Peyer's patch (tissue), 4 donors: Measurements from ENCODE around the gene CDH23.
A peak's percentile ranks its signal among the peaks of the same experiment; 100 is the strongest.

Experiments
- CTCF ChIP-seq, 6 experiments: fragments of 450-650 bp in 4 of 6; fragments of 200-600 bp in 2 of 6; sonication (generic) in 1 of 6; IDR thresholded peaks; one replicate each; pipeline ENCODE4 v1.5.1; 2017 to 2019; ENCODE audit warnings: antibody characterized with exemption in 6 of 6, mild to moderate bottlenecking in 3 of 6, moderate library complexity in 1 of 6
- POLR2A ChIP-seq, 2 donors: fragments of 450-650 bp; IDR thresholded peaks; one replicate each; pipeline ENCODE4 v1.5.1; 2017; ENCODE audit warnings: antibody characterized with exemption in 2 of 2, mild to moderate bottlenecking in 2 of 2, moderate library complexity in 2 of 2

DNA sequence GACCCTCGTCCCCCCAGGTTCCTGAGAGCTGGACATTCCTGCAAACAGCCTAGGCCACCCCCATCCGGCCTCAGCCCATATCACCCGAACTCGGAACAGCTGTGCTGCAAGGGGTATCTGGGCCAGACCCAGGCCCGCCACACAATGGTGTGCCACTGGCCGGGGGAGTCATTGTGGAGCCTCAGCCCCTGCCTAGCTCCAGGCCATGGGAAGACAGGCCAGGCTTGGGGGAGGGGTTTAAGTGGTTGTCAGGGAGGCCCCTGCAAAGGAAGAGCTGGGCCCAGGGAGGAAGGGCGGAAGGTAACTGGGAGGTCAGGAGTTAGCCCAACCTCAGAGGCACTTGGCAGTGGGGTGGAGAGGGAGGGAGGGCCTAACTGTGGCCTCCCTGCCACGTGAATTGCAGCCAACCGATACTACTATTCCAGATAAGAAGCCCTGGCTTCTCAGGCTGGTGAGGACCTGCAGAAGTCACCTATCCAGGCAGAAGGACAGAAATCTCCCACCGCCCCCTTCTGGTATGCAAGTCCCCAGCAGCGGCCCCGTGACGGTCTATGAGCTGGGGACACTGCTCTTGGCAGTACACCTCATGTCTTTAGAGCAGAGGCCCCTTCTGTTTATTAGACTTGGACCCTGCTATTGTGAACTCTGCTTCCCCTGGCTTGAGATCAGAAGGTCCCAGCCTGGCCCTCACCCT, 349.8 kb downstream of the CDH23 start:
- TF ChIP-seq CTCF (IDR thresholded peaks at IDR 0.05): peak in 2 of 6 experiments; percentile 17 to 22
- TF ChIP-seq POLR2A (IDR thresholded peaks at IDR 0.05): no peak
